ENCODE measurements around the gene ADAMTS4. TPM values are rescaled to one million over a fixed set of nuclear protein-coding genes. Genes with fewer than 3 reads are reported as not detected.

The ADAMTS4 gene
- total RNA-seq, 1 experiment from 2014 or later: 9.1 TPM

- TF ChIP-seq MLX (CRISPR knock-in tag; IDR thresholded peaks at IDR 0.05): peak; percentile 74; the same call in 1 of the 2 replicates
- TF ChIP-seq ZBTB43 (CRISPR knock-in tag; IDR thresholded peaks at IDR 0.05): no peak
- TF ChIP-seq FOXP1 (CRISPR knock-in tag; IDR thresholded peaks at IDR 0.05; ENCODE audit: borderline replicate concordance): no peak
- 0 out of 2 replicates have a peak, but pooled peaks have one; percentile 8 for TF ChIP-seq ZBTB21 (CRISPR knock-in tag; IDR thresholded peaks at IDR 0.05; ENCODE audit: borderline replicate concordance)
- TF ChIP-seq ERG (CRISPR knock-in tag; IDR thresholded peaks at IDR 0.05): no peak
- 0 out of 2 replicates have a peak, but pooled peaks have one; percentile 22 for TF ChIP-seq PRDM15 (CRISPR knock-in tag; IDR thresholded peaks at IDR 0.05)
- TF ChIP-seq TP53 (CRISPR knock-in tag; IDR thresholded peaks at IDR 0.05): 0 out of 2 replicates have a peak, but pooled peaks have one; percentile 46
- TF ChIP-seq SOX15 (CRISPR knock-in tag; IDR thresholded peaks at IDR 0.05): no peak
- TF ChIP-seq ZNF263 (CRISPR knock-in tag; IDR thresholded peaks at IDR 0.05; ENCODE audit: low read depth): no peak; the same call in 1 of the 2 replicates
- peak; percentile 96 for TF ChIP-seq ZNF423 (CRISPR knock-in tag; IDR thresholded peaks at IDR 0.05)
- no peak for TF ChIP-seq NR2C2 (CRISPR knock-in tag; IDR thresholded peaks at IDR 0.05)
- TF ChIP-seq ZNF317 (CRISPR knock-in tag; IDR thresholded peaks at IDR 0.05; ENCODE audit: borderline replicate concordance, low read depth): no peak
- no peak for TF ChIP-seq GRHL2 (CRISPR knock-in tag; IDR thresholded peaks at IDR 0.05; ENCODE audit: insufficient replicate concordance, severe bottlenecking)
- peak; percentile 66; the same call in 1 of the 2 replicates for TF ChIP-seq ARID4B (CRISPR knock-in tag; IDR thresholded peaks at IDR 0.05; ENCODE audit: borderline replicate concordance)
- TF ChIP-seq MAX (CRISPR knock-in tag; IDR thresholded peaks at IDR 0.05): peak; percentile 83; the same call in 1 of the 2 replicates
- peak; percentile 34; the same call in 1 of the 2 replicates for TF ChIP-seq CREB1 (CRISPR knock-in tag; IDR thresholded peaks at IDR 0.05)
- TF ChIP-seq ATF2 (CRISPR knock-in tag; IDR thresholded peaks at IDR 0.05; ENCODE audit: borderline replicate concordance, low read depth): no peak
- TF ChIP-seq HMGXB4 (CRISPR knock-in tag; IDR thresholded peaks at IDR 0.05): peak; percentile 72; the same call in 1 of the 2 replicates
- peak; percentile 31; the same call in 1 of the 2 replicates for TF ChIP-seq NFE2L1 (CRISPR knock-in tag; IDR thresholded peaks at IDR 0.05)
- TF ChIP-seq USF1 (CRISPR knock-in tag; IDR thresholded peaks at IDR 0.05): 0 out of 2 replicates have a peak, but pooled peaks have one; percentile 40
- no peak for TF ChIP-seq CBFB (CRISPR knock-in tag; IDR thresholded peaks at IDR 0.05; ENCODE audit: low read depth)
Measured at GRCh38 chr1:161177112-161177935, 21.5 kb downstream of the ADAMTS4 start, which contains the start of gene B4GALT3 (continued).
